ENCODE data around the gene SNAPC3.
A peak's percentile ranks its signal among the peaks of the same experiment; 100 is the strongest.

The SNAPC3 gene

GRCh38 chr9:15485836-15486666 lies 63.4 kb downstream of the SNAPC3 start:
- H3K27ac ChIP-seq: peak overlapping the region; percentile 43; the same call in 1 of the 2 replicates
- H3K4me3 ChIP-seq: no peak overlapping the region
- H3K9me3 ChIP-seq (ENCODE audit: low read depth, low read length): no peaks in the 10 kb centered on the region
- H3K36me3 ChIP-seq (ENCODE audit: insufficient read depth, low read length): peaks cover 87% of the 10 kb centered on the region
- DNase-seq (ENCODE audit: low read depth, low spot score): no peak
- TF ChIP-seq EZH2 (IDR thresholded peaks at IDR 0.05): no peak
- H3K9ac ChIP-seq (ENCODE audit: insufficient read length): peak overlapping the region; percentile 8

GRCh38 chr9:15491950-15492349 lies 69.3 kb downstream of the SNAPC3 start:
- no peak overlapping the region for H3K27ac ChIP-seq
- H3K9me3 ChIP-seq (ENCODE audit: low read depth, low read length): 0 out of 2 replicates have a peak, but pooled peaks cover 11% of the 10 kb centered on the region
- H3K9ac ChIP-seq (ENCODE audit: insufficient read length): no peak overlapping the region
- no peak for DNase-seq (ENCODE audit: low read depth, low spot score)
- TF ChIP-seq POLR2AphosphoS5 (IDR thresholded peaks at IDR 0.05; ENCODE audit: borderline replicate concordance, low read depth, low read length): no peak
- TF ChIP-seq FOXP2 (optimal IDR thresholded peaks at IDR 0.05; ENCODE audit: control extremely low read depth, extremely low read length, insufficient read depth): no peak
- TF ChIP-seq EZH2 (IDR thresholded peaks at IDR 0.05): no peak
- no peak overlapping the region for H3K4me3 ChIP-seq
- peaks cover 96% of the 10 kb centered on the region for H3K36me3 ChIP-seq (ENCODE audit: insufficient read depth, low read length)

DNA sequence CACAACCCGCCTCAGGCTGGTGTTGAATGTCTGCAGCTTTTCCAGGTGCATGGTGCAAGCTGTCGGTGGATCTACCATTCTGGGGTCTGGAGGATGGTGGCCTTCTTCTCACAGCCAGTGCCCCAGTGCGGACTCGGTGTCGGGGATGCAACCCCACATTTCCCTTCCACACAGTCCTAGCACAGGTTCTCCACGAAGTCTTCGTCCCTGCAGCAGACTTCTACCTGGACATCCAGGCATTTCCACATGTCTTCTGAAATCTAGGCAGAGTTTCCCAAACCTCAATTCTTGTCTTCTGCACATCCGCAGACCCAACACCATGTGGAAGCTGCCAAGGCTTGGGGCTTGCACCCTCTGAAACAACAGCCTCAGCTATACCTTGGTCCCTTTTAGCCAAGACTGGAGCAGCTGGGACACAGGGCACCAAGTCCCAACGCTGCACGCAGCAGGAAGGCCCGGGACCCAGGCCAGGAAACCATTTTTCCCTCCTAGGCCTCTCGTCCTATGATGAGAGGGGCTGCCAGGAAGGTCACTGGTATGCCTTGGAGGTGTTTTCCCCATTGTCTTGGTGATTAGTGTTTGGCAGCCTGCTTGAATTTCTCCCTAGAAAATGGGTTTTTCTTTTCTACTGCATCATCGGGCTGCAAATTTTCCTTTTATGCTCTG lies 69.9 kb downstream of the SNAPC3 start:
- Histone ChIP-seq H3K4me3 (no peak overlapping the region), H3K27ac (no peak overlapping the region), H3K9ac (ENCODE audit: insufficient read length) (no peak overlapping the region), H3K9me3 (ENCODE audit: low read depth, low read length) (0 out of 2 replicates have a peak, but pooled peaks cover 13% of the 10 kb centered on the region), H3K36me3 (ENCODE audit: insufficient read depth, low read length) (peaks cover 96% of the 10 kb centered on the region)
- TF ChIP-seq EZH2 (IDR thresholded peaks at IDR 0.05) (no peak), FOXP2 (optimal IDR thresholded peaks at IDR 0.05; ENCODE audit: control extremely low read depth, extremely low read length, insufficient read depth) (no peak), POLR2AphosphoS5 (IDR thresholded peaks at IDR 0.05; ENCODE audit: borderline replicate concordance, low read depth, low read length) (no peak)
- no peak for DNase-seq (ENCODE audit: low read depth, low spot score)

DNA sequence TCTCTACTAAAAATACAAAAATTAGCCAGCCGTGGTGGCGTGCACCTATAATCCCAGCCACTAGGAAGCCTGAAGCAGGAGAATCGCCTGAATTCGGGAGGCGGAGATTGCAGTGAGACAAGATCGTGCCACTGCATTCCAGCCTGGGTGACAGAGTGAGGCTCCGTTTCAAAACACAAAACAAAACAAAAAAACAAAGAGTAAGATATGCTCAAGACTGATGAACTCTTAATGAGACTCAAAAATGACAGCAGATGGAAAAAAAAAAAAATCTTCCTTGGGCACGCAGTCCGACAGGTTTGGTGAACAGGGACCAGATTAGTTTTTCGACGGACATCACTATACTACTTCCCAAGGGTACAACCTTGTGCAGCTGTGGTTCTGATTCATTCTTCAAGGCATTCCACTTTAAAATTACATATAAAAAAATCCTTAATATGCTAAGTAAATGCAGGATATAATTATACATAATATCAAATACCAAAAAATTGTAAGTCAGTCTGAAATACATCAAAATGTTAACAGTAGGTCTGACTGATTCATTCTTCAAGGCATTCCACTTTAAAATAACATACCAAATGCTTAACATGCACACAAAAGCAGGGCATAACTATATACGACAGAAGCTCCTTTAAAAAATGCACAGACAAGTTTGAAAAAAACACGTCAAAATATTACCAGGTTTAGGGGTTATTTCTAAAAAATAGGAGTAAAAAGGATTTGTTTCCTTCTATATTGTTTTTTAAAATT lies 75.7 kb downstream of the SNAPC3 start:
- Histone ChIP-seq H3K36me3 (ENCODE audit: insufficient read depth, low read length) (peaks cover 96% of the 10 kb centered on the region), H3K9me3 (ENCODE audit: low read depth, low read length) (peaks cover 8% of the 10 kb centered on the region; the same call in 1 of the 2 replicates), H3K4me3 (no peak overlapping the region), H3K9ac (ENCODE audit: insufficient read length) (no peak overlapping the region), H3K27ac (no peak overlapping the region)
- TF ChIP-seq EZH2 (IDR thresholded peaks at IDR 0.05) (no peak), FOXP2 (optimal IDR thresholded peaks at IDR 0.05; ENCODE audit: control extremely low read depth, extremely low read length, insufficient read depth) (no peak), POLR2AphosphoS5 (IDR thresholded peaks at IDR 0.05; ENCODE audit: borderline replicate concordance, low read depth, low read length) (no peak)
- no peak for DNase-seq (ENCODE audit: low read depth, low spot score)

DNA sequence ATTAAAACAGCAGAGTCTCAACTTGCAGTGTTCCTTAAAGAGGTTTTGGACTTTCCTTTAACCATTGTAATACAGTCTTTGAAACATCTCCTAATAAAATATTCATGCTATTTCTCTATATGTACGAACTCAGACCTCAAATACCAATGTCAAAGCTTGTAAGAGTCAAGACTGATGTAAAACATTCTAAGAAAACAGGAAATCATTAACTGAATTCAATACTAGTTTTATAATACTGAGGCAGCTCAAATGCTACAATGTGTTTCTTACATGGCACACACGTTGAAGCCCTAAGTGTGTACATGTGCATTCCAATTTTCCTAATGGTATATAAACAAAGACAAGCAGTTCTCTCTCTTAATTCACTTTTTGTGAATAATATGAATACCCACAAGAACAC lies 76.5 kb downstream of the SNAPC3 start:
- Histone ChIP-seq H3K9me3 (ENCODE audit: low read depth, low read length) (peaks cover 4% of the 10 kb centered on the region; the same call in 1 of the 2 replicates), H3K4me3 (no peak overlapping the region), H3K9ac (ENCODE audit: insufficient read length) (no peak overlapping the region), H3K27ac (peak overlapping the region; percentile 1; the same call in 1 of the 2 replicates), H3K36me3 (ENCODE audit: insufficient read depth, low read length) (peaks cover 96% of the 10 kb centered on the region)
- TF ChIP-seq EZH2 (IDR thresholded peaks at IDR 0.05) (no peak), POLR2AphosphoS5 (IDR thresholded peaks at IDR 0.05; ENCODE audit: borderline replicate concordance, low read depth, low read length) (no peak), FOXP2 (optimal IDR thresholded peaks at IDR 0.05; ENCODE audit: control extremely low read depth, extremely low read length, insufficient read depth) (no peak)
- DNase-seq (ENCODE audit: low read depth, low spot score): no peak

DNA sequence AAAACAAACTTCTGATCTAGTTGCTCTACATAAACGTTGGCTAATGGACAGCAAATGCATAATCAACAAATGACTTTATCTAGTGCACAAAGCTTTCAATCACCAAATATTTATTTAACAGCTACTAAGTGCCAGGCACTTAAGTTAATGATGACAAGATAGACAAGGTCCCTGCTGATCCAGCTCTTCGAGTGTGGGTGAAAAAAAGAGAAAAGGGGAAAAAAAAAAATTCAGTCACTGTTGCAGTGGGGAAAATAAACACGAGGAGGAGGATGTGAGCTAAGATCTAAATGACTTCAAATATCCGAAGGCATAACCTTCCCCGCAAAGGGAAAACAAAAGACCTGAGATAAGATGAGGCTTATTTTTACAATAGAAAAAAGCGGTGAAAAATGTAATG lies 78.5 kb downstream of the SNAPC3 start:
- no peak overlapping the region for H3K9ac ChIP-seq (ENCODE audit: insufficient read length)
- peaks cover 96% of the 10 kb centered on the region for H3K36me3 ChIP-seq (ENCODE audit: insufficient read depth, low read length)
- H3K27ac ChIP-seq: no peak overlapping the region
- DNase-seq (ENCODE audit: low read depth, low spot score): no peak
- H3K9me3 ChIP-seq (ENCODE audit: low read depth, low read length): peaks cover 4% of the 10 kb centered on the region; the same call in 1 of the 2 replicates
- TF ChIP-seq EZH2 (IDR thresholded peaks at IDR 0.05) (no peak), POLR2AphosphoS5 (IDR thresholded peaks at IDR 0.05; ENCODE audit: borderline replicate concordance, low read depth, low read length) (no peak)
- no peak overlapping the region for H3K4me3 ChIP-seq

DNA sequence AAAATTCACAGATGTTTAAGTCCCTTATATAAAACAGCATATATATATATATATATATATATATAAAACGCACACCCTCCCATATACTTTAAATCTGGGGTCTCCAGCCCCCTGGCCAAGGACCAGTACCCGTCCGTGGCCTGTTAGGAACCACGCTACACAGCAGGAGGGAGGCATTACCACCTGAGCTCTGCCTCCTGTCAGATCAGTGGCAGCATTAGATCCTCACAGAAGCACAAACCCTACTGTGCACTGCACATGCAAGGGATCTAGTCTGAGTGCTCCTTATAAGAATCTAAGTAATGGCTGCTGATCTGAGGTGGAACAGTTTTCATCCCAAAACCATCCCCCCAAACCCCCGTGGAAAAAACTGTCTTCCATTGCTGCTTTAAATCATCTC lies 79.1 kb downstream of the SNAPC3 start:
- no peak for DNase-seq (ENCODE audit: low read depth, low spot score)
- Histone ChIP-seq H3K27ac (no peak overlapping the region), H3K9ac (ENCODE audit: insufficient read length) (no peak overlapping the region), H3K9me3 (ENCODE audit: low read depth, low read length) (peaks cover 4% of the 10 kb centered on the region; the same call in 1 of the 2 replicates), H3K4me3 (no peak overlapping the region), H3K36me3 (ENCODE audit: insufficient read depth, low read length) (peaks cover 96% of the 10 kb centered on the region)
- TF ChIP-seq POLR2AphosphoS5 (IDR thresholded peaks at IDR 0.05; ENCODE audit: borderline replicate concordance, low read depth, low read length) (no peak), FOXP2 (optimal IDR thresholded peaks at IDR 0.05; ENCODE audit: control extremely low read depth, extremely low read length, insufficient read depth) (no peak), EZH2 (IDR thresholded peaks at IDR 0.05) (no peak)

GRCh38 chr9:15505921-15506320 lies 83.2 kb downstream of the SNAPC3 start:
- DNase-seq (ENCODE audit: low read depth, low spot score): no peak
- Histone ChIP-seq H3K4me3 (no peak overlapping the region), H3K9ac (ENCODE audit: insufficient read length) (no peak overlapping the region), H3K27ac (no peak overlapping the region), H3K36me3 (ENCODE audit: insufficient read depth, low read length) (peaks cover 86% of the 10 kb centered on the region), H3K9me3 (ENCODE audit: low read depth, low read length) (no peaks in the 10 kb centered on the region)
- TF ChIP-seq EZH2 (IDR thresholded peaks at IDR 0.05): no peak

All from SK-N-MC (cell line).